Hypothalamus (tissue), 51 donors: Measurements from ENCODE around the gene CMIP.
"Not testable (repeated sequence)": the region's sequence is repeated elsewhere in the genome, so short reads cannot be mapped to it uniquely, and the experiment has no call there.

Experiments
- DNase-seq, 51 donors: peaks; one replicate each; lab custom pipeline; 2025; lab: John Stamatoyannopoulos, UW

CMIP gene

GRCh38 chr16:81513204-81514040, 68.8 kb downstream of the CMIP start:
- peak in 29 of 51 donors; percentile 17 to 69 (median 46) for DNase-seq

DNA sequence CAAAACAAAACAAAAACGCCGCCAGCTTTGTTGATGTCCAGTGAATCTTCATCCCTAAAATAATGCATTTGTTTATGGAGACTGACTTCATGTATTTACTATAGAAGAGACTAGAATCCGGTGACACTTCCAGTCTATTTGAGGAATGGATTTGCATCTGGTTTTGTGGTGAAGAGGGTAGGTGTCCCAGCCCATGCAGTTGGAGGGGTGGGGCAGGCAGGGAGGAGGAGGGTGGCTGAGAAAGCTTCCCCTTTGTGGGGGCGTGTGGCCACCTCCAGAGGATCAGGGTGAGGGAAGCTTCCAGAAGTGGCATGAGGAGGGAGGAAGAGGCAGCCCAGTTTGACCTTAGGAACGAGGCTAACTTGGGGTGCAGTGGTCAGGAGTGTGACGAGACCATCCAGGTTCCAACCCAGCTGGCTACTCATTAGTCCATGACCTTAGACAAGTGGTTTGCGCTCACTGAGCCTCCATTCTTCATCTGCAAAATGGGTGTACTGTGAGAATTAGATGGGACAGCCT, 69.5 kb downstream of the CMIP start:
- no peak for DNase-seq

DNA sequence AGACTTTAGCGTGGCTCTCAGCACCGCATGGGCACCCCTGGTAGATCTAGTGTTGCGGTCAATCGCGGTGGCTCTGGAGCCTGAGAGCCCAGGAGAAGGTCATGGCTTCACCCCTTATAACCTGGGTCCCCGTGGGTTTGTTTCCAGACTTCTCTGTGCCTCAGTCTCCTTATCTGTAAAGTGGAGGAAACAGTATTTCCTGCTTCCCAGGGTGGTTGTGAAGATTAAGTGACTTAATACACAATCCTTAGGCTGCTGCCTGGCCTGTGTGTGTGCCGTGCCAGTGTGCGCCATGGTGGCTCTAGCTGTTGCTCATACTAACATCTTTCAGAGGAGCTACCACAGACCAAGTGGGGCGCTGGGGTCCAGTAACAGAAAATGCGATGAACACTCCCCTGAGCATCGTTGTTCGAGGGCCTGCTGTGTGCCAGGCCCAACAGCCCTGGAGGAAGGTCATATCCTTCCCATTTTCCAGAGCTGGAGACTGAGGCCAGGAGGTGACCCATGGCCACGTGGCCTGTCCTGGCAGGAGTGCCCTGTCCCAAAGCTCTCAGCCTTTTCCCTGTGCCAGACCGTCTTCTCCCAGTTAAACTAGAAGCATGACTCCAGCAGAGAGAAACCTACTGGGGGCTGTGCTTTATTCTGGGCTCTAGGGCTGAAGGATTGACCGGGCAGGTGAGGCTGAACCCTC, 70.1 kb downstream of the CMIP start:
- no peak for DNase-seq

DNA sequence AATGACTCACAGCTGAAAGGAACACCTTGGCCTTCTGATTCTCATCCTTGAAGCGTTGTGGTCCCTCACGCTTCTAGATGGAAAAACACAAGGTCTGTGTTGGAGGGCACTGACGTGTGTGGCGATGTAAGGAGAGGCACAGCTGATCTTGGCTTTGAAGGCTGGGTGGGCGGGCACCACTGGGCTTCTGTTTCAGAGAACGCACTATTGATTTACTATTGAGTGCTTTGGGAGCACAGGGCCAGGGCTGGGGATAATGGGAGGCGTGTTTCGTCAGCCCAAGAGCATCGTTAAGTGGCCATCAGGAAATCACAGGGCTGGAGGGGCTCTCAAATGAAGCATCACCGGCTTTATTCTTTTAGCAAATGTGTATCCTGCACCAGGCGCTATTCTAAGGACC, 70.7 kb downstream of the CMIP start:
- DNase-seq, result peak in 3 of 51 donors; percentile 33 to 41 (median 36)

- no peak for DNase-seq
Observed at GRCh38 chr16:81515721-81516120, 71.1 kb downstream of the CMIP start.

- no peak for DNase-seq
Observed at GRCh38 chr16:81516478-81517149, 72.0 kb downstream of the CMIP start.

GRCh38 chr16:81517150-81517499, 72.5 kb downstream of the CMIP start:
- DNase-seq, result no peak

DNA sequence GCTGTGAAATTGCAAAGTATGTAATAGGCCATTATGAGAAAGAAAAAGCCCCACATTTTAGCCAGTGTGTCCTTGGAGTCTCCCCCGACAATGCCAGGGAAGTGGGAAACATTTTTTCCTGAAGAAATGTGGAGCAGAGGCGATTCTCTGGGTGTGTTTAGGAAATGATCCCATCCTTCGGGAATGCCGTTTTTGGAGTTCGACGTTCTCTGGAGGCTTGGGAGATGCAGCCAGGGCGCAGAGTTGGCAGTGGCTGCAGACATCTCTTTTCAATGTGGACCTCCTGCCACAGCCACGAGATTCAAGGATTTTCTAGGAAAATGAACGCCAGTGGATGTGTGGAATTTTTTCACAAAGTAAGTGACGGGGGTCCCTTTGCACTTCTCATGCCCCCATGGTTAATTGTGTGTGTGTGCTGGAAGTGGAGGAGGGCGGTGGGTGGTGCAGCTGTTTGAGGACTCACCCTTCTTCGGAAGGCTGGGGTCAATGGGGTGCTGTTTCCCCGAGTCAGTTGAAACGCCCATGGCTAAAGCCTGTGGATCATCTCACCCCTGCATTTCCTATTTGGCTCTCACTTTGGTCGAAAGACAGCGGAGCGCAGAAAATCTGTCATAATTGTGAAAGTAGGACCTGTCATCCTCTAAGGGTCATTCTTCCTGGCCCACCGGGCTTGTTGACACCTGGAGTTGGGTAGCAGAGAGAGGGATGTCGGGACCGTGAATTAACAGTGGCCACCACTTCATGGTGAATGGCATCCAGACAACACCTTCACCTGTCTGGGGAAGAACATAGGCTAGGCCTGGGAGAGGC, 73.2 kb downstream of the CMIP start:
- DNase-seq, result no peak

DNA sequence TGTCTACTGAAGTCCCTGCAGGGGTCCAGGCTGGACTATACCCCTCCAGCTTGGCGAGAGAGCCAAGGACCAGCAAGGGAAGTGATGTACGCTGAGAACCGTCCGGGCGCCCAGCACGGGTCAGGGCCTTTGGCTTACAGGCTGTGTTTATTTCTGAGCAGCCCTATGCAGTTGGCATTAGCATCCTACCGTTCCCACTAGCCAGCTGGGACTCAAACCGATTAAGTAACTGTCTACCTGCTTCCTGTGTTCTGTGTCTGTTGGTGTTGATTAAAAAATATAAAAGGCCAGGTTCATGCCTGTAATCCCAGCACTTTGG, 73.8 kb downstream of the CMIP start:
- no peak for DNase-seq

- DNase-seq, result peak in 4 of 51 donors; percentile 16 to 24 (median 20)
Observed at GRCh38 chr16:81519301-81520150, 74.9 kb downstream of the CMIP start.

DNA sequence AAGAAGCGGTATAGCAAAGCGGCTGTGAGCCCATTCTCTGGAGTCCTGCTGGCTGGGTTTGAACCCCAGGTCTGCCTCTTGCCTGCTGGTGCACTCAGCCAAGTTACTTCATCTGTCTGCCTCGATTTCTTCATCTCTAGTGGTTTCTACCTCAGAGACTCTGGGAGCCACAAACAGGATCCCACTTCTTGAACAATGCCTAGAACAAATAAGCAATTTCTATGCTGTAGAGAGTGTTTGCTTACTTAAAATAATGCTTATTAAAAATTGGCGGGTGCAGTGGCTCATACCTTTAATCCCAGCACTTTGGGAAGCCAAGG, 75.5 kb downstream of the CMIP start:
- no peak for DNase-seq

GRCh38 chr16:81520560-81521135, 76.0 kb downstream of the CMIP start:
- DNase-seq, result no peak

DNA sequence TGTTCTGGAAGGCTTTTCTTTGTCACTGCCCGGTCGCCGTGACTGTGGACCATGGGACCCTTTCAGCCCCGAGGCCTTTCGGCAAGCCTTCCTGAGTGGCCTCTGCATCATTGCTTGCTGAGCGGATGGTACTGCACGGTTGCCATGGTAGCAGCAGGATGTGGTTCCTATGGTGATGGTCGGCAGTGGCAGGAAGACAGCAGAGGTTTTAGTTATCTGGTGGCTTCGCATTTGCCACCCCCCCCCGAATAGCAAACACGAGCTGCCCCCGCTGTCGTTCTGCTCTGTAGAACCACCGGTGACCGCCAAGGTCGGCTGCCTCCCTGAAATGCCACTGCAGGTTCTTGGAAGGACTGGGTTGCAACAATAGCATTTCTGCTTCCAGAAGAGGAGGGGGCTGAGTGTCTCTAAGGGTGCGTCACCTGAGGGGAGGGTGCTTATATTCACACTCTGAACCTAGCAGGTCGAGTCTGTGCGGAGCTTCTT, 76.6 kb downstream of the CMIP start:
- peak in 33 of 51 donors; percentile 14 to 81 (median 50) for DNase-seq

GRCh38 chr16:81522108-81522701, 77.6 kb downstream of the CMIP start:
- peak in 19 of 51 donors; percentile 9 to 57 (median 35) for DNase-seq

DNA sequence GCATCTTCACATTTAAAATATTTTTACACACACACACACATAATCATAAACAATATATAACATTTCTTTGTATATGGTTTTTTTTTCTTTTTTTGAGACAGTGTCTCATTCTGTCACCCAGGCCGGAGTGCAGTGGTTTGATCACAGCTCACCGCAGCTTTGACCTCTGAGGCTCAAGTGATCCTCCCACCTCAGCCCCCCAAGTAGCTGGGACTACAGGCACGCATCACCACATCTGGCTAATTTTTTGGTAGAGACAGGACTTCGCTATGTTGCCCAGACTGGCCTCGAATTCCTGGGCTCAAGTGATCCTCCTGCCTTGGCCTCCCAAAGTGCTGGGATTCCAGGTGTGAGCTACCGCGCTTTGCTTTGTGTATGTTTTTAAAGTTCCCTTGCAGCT, 78.2 kb downstream of the CMIP start:
- DNase-seq, result not testable (repeated sequence)

- DNase-seq, result peak in 1 of 51 donors; percentile 65
Observed at GRCh38 chr16:81523387-81524115, 78.9 kb downstream of the CMIP start.

- DNase-seq, result no peak
Observed at GRCh38 chr16:81524382-81524781, 79.8 kb downstream of the CMIP start.

DNA sequence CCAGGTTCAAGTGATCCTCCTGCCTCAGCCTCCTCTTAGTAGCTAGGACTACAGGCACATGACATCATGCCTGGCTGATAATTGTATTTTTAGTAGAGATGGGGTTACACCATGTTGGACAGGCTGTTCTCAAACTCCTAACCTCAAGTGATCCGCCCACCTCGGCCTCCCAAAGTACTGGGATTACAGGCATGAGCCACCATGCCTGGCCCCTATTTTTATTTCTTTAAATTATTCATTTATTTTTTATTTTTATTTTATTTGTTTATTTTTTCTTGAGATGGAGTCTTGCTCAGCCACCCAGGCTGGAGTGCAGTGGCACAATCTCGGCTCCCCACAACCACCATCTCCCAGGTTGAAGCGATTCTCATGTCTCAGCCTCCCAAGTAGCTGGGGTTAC, 80.3 kb downstream of the CMIP start:
- DNase-seq, result not testable (repeated sequence)
